Mucosa of stomach (tissue), 1 donor: Measurements from ENCODE around the gene TPK1.
"Not testable (repeated sequence)": the region's sequence is repeated elsewhere in the genome, so short reads cannot be mapped to it uniquely, and the experiment has no call there.

Source experiments
- H3K27me3 ChIP-seq: one replicate; pipeline ENCODE4 v1.7.0; 2013; ENCODE audit warnings: mild to moderate bottlenecking, low read length; ENCODE audit not compliant: control insufficient read depth, insufficient read depth
- H3K36me3 ChIP-seq: one replicate; pipeline ENCODE4 v1.7.0; 2013; ENCODE audit warnings: low read length; ENCODE audit not compliant: control insufficient read depth, insufficient read depth
- H3K4me1 ChIP-seq: one replicate; pipeline ENCODE4 v1.7.0; 2013; ENCODE audit warnings: mild to moderate bottlenecking, low read length; ENCODE audit not compliant: control insufficient read depth, insufficient read depth
- H3K4me3 ChIP-seq: one replicate; pipeline ENCODE4 v1.7.0; 2013; ENCODE audit warnings: low read length
- H3K9ac ChIP-seq: one replicate; pipeline ENCODE4 v1.7.0; 2013; ENCODE audit warnings: mild to moderate bottlenecking, low read length, moderate library complexity
- H3K9me3 ChIP-seq: one replicate; pipeline ENCODE4 v1.7.0; 2013; ENCODE audit warnings: mild to moderate bottlenecking, low read length, moderate library complexity; ENCODE audit not compliant: control insufficient read depth
- donor health status: Pancreatic carcinoma.

Gene TPK1

GRCh38 chr7:144575456-144575855 is 260.4 kb downstream of the TPK1 start:
- no peaks in the 10 kb centered on the region for H3K9me3 ChIP-seq
- no peak overlapping the region for H3K4me3 ChIP-seq
- H3K27me3 ChIP-seq: no peaks in the 10 kb centered on the region
- H3K4me1 ChIP-seq: no peaks in the 10 kb centered on the region
- H3K9ac ChIP-seq: no peak overlapping the region
- no peaks in the 10 kb centered on the region for H3K36me3 ChIP-seq

DNA sequence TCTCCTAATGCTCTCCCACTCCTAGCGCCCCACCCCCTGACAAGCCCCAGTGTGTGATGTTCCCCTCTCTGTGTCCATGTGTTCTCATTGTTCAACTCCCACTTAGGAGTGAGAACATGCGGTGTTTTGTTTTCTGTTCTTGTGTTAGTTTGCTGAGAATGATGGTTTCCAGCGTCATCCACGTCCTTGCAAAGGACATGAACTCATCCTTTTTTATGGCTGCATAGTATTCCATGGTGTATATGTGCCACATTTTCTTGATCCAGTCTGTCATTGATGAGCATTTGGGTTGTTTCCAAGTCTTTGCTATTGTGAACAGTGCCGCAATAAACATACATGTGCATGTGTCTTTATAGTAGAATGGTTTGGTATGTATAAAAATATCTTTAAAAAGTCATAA is 261.1 kb downstream of the TPK1 start:
- not testable (repeated sequence) for H3K4me1 ChIP-seq, H3K36me3 ChIP-seq, H3K9ac ChIP-seq, H3K27me3 ChIP-seq, H3K9me3 ChIP-seq, H3K4me3 ChIP-seq

GRCh38 chr7:144568233-144568632 is 267.6 kb downstream of the TPK1 start:
- Histone ChIP-seq H3K9me3 (no peaks in the 10 kb centered on the region), H3K36me3 (no peaks in the 10 kb centered on the region), H3K4me3 (no peak overlapping the region), H3K9ac (no peak overlapping the region), H3K4me1 (no peaks in the 10 kb centered on the region), H3K27me3 (no peaks in the 10 kb centered on the region)

DNA sequence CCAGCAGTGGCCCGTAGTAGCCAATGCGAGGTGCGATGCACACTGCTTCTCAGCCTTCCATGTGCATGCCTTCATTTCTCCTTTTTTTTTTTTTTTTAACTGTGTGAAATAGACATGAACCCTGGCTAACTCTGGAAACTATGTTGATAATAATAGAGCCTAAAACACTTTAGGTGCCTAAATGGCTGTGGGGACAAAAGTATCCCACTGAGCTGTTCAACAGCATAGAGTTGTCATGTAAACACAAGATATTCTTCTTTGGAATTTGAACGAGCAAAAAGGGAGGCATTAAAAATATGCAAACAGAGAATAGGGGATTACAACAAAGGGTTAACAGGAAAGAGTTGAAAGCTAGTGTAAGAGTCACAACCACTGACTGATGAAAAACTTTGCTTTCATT is 270.3 kb downstream of the TPK1 start:
- no peaks in the 10 kb centered on the region for H3K4me1 ChIP-seq
- H3K4me3 ChIP-seq: no peak overlapping the region
- H3K27me3 ChIP-seq: no peaks in the 10 kb centered on the region
- no peaks in the 10 kb centered on the region for H3K36me3 ChIP-seq
- H3K9ac ChIP-seq: no peak overlapping the region
- H3K9me3 ChIP-seq: no peaks in the 10 kb centered on the region

DNA sequence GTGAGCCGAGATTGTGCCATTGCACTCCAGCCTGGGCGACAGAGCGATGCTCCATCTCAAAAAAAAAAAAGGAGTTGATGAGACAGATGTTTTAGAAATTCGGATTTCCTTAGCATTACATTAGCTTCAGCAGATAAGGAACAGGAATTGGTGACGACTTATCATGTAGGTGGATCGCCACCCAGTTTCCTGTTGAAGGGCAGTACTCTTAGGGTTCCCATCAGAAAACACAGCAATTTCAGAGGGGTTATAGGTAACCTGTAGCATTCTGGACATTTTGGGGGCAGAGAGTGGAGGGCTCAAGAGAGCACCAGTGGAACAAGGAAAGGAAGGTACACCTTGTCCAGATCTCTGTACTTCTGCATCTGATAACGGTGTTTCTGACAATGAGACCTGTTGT is 286.0 kb downstream of the TPK1 start:
- H3K9ac ChIP-seq: no peak overlapping the region
- H3K4me1 ChIP-seq: no peaks in the 10 kb centered on the region
- no peaks in the 10 kb centered on the region for H3K27me3 ChIP-seq
- no peaks in the 10 kb centered on the region for H3K36me3 ChIP-seq
- H3K4me3 ChIP-seq: no peak overlapping the region
- no peaks in the 10 kb centered on the region for H3K9me3 ChIP-seq

- Histone ChIP-seq H3K9ac (no peak overlapping the region), H3K9me3 (no peaks in the 10 kb centered on the region), H3K36me3 (no peaks in the 10 kb centered on the region), H3K27me3 (no peaks in the 10 kb centered on the region), H3K4me1 (no peaks in the 10 kb centered on the region), H3K4me3 (no peak overlapping the region)
These were observed 287.3 kb downstream of the TPK1 start for GRCh38 chr7:144548556-144548955.

DNA sequence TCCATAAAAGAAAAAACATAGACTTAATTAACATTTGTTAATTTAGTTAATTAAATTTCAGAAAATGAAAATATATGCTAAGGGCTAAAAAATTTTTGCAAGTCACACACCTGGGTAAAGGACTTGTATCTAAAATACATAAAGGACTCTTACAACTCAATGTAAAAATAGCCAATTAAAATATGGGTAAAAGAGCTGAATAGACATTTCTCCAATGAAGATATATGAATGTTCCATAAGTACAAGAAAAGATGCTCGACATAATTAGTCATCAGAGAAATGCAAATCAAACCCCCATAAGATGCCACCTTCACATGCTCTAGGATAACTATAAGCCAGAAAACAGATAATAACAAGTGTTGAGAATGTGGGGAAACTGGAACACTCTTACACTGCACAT is 288.0 kb downstream of the TPK1 start:
- Histone ChIP-seq H3K4me3 (no peak overlapping the region), H3K9ac (no peak overlapping the region), H3K9me3 (no peaks in the 10 kb centered on the region), H3K36me3 (no peaks in the 10 kb centered on the region), H3K4me1 (no peaks in the 10 kb centered on the region), H3K27me3 (no peaks in the 10 kb centered on the region)

DNA sequence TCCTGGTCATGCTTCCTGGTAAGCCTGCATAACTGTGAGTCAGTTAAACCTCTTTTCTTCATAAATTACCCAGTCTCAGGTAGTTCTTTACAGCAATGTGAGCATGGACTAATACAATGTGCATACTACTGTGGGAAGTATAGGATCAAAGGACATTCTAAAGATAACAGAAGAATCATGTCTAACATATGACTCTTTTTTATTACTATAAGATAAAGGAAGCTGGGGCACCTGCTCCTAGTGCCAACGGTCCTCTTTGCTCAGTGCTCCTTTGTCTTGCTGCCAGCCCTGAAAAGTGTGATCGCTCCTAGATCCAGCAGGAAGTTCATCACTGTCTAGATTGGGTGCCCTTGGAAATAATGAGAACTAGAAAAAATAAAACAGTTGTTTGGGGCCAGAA is 289.1 kb downstream of the TPK1 start:
- Histone ChIP-seq H3K9me3 (no peaks in the 10 kb centered on the region), H3K4me3 (no peak overlapping the region), H3K36me3 (no peaks in the 10 kb centered on the region), H3K4me1 (no peaks in the 10 kb centered on the region), H3K9ac (no peak overlapping the region), H3K27me3 (no peaks in the 10 kb centered on the region)

DNA sequence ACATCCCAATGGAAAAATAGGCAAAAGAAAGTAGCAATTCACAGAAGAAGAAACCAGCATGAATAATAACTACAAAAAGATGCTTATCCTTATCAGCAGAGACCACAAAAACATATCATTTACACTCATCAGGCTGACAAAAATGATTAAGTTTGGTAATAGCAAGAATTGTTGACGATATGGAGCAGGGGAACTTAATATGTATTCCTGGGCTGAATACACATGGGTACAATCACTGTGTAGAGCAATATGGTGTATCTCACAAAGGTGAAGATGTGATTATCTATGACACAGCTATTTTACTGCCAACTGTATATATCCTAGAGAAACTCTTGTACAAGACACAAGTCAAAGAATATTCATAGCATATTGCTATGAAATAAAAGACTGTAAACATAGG is 290.5 kb downstream of the TPK1 start:
- no peak overlapping the region for H3K4me3 ChIP-seq
- no peaks in the 10 kb centered on the region for H3K4me1 ChIP-seq
- H3K36me3 ChIP-seq: no peaks in the 10 kb centered on the region
- no peak overlapping the region for H3K9ac ChIP-seq
- H3K27me3 ChIP-seq: no peaks in the 10 kb centered on the region
- H3K9me3 ChIP-seq: no peaks in the 10 kb centered on the region

- no peaks in the 10 kb centered on the region for H3K27me3 ChIP-seq
- H3K36me3 ChIP-seq: no peaks in the 10 kb centered on the region
- no peak overlapping the region for H3K4me3 ChIP-seq
- no peaks in the 10 kb centered on the region for H3K4me1 ChIP-seq
- H3K9ac ChIP-seq: no peak overlapping the region
- H3K9me3 ChIP-seq: no peaks in the 10 kb centered on the region
These were observed 301.0 kb downstream of the TPK1 start for GRCh38 chr7:144534655-144535395.

- H3K36me3 ChIP-seq: no peaks in the 10 kb centered on the region
- H3K9ac ChIP-seq: no peak overlapping the region
- H3K27me3 ChIP-seq: no peaks in the 10 kb centered on the region
- H3K4me1 ChIP-seq: no peaks in the 10 kb centered on the region
- no peaks in the 10 kb centered on the region for H3K9me3 ChIP-seq
- H3K4me3 ChIP-seq: no peak overlapping the region
These were observed 301.7 kb downstream of the TPK1 start for GRCh38 chr7:144534196-144534595.

DNA sequence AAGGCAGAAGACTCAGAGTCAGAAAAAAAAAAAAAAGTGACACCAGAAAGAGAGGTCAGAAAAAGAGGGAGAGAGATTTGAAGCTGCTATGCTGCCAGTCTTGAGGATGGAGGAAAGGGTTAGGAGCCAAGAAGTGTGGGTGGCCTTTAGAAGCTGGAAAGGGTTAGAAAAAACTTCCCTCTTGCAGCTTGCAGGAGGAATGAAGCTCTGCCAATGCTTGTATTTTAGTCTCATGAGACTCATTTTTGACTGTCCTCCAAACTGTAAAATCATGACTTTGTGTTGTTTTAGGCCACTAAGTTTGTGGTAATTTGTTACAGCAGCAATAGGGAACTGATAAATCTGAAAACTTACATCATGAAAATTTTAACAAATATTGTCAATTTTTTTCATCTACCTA is 304.7 kb downstream of the TPK1 start:
- no peak overlapping the region for H3K4me3 ChIP-seq
- no peaks in the 10 kb centered on the region for H3K4me1 ChIP-seq
- H3K9me3 ChIP-seq: no peaks in the 10 kb centered on the region
- H3K9ac ChIP-seq: no peak overlapping the region
- H3K36me3 ChIP-seq: no peaks in the 10 kb centered on the region
- H3K27me3 ChIP-seq: no peaks in the 10 kb centered on the region
